ENCODE measurements around the gene CDK5R1.

Gene CDK5R1

DNA sequence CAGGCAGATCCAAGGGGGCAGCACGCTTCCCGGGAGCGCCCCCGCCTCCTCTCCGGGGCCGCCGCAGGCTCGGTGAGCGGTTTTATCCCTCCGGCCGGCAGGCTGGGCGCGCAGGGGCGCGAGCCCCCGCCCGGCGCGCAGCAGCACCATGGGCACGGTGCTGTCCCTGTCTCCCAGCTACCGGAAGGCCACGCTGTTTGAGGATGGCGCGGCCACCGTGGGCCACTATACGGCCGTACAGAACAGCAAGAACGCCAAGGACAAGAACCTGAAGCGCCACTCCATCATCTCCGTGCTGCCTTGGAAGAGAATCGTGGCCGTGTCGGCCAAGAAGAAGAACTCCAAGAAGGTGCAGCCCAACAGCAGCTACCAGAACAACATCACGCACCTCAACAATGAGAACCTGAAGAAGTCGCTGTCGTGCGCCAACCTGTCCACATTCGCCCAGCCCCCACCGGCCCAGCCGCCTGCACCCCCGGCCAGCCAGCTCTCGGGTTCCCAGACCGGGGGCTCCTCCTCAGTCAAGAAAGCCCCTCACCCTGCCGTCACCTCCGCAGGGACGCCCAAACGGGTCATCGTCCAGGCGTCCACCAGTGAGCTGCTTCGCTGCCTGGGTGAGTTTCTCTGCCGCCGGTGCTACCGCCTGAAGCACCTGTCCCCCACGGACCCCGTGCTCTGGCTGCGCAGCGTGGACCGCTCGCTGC, 832 bp downstream of the CDK5R1 start:
- peak overlapping the region; percentile 60 for H3K4me3 ChIP-seq (ENCODE audit: low read length)
- TF ChIP-seq, protein P1, sequence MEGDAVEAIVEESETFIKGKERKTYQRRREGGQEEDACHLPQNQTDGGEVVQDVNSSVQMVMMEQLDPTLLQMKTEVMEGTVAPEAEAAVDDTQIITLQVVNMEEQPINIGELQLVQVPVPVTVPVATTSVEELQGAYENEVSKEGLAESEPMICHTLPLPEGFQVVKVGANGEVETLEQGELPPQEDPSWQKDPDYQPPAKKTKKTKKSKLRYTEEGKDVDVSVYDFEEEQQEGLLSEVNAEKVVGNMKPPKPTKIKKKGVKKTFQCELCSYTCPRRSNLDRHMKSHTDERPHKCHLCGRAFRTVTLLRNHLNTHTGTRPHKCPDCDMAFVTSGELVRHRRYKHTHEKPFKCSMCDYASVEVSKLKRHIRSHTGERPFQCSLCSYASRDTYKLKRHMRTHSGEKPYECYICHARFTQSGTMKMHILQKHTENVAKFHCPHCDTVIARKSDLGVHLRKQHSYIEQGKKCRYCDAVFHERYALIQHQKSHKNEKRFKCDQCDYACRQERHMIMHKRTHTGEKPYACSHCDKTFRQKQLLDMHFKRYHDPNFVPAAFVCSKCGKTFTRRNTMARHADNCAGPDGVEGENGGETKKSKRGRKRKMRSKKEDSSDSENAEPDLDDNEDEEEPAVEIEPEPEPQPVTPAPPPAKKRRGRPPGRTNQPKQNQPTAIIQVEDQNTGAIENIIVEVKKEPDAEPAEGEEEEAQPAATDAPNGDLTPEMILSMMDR (conservative IDR thresholded peaks at IDR 0.05; ENCODE audit: low read depth, low read length): no peak
- no peak for DNase-seq (ENCODE audit: low read depth)

- DNase-seq (ENCODE audit: low read depth): no peak
- H3K4me3 ChIP-seq (ENCODE audit: low read length): peak overlapping the region; percentile 60
- TF ChIP-seq, protein P1 (conservative IDR thresholded peaks at IDR 0.05; ENCODE audit: low read depth, low read length): no peak
Observed at GRCh38 chr17:32488177-32488542, 1.4 kb downstream of the CDK5R1 start.

GRCh38 chr17:32488604-32489180, 1.9 kb downstream of the CDK5R1 start:
- H3K4me3 ChIP-seq (ENCODE audit: low read length): no peak overlapping the region
- TF ChIP-seq, protein P1 (conservative IDR thresholded peaks at IDR 0.05; ENCODE audit: low read depth, low read length): no peak
- no peak for DNase-seq (ENCODE audit: low read depth)

DNA sequence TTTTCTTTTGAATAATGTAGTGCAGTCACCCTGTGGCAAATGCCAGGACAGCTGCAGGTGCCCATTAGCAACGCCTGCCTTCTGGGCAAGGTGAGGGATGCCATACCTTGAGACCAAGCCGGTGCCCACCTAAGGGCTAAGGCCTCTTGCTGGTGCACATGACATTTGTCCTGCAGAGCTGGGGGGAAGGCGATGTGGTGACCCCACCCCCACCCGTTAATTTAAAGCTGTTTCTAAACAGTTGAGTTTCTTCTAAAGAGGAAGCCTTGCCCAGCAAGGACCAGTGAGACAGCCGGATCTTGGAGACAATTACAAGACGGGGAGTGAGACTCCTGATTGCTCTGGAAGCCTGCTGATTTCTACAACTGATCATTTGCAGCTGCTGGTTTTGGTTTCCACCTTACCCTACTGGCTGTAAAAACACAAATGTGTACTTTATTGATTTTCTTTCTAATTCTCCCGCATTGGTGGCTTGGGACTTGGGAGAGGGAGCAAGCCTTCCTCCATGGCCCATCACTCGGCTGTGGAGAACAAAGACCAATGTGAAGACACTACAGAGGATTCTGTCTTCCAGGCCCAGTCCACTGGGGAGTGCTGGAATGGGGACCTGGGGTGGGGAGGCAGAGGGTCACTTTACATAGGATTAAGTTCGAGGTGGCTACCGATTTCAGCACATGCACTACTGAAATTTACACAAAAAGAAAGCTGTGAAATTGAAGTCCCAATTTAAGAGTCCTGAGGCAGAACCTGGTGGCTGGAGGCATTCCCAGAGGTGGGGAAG, 2.7 kb downstream of the CDK5R1 start:
- DNase-seq (ENCODE audit: low read depth): no peak
- TF ChIP-seq, protein P1 (conservative IDR thresholded peaks at IDR 0.05; ENCODE audit: low read depth, low read length): no peak
- no peak overlapping the region for H3K4me3 ChIP-seq (ENCODE audit: low read length)

- H3K4me3 ChIP-seq (ENCODE audit: low read length): no peak overlapping the region
- TF ChIP-seq, protein P1 (conservative IDR thresholded peaks at IDR 0.05; ENCODE audit: low read depth, low read length): no peak
- DNase-seq (ENCODE audit: low read depth): no peak
Observed at GRCh38 chr17:32490101-32490482, 3.3 kb downstream of the CDK5R1 start.

GRCh38 chr17:32491371-32492263, 4.8 kb downstream of the CDK5R1 start:
- no peak for DNase-seq (ENCODE audit: low read depth)
- TF ChIP-seq, protein P1 (conservative IDR thresholded peaks at IDR 0.05; ENCODE audit: low read depth, low read length): no peak
- no peak overlapping the region for H3K4me3 ChIP-seq (ENCODE audit: low read length)

All from retinal pigment epithelial cell (primary cell).